ENCODE measurements around the gene SLC25A33. TPM values are rescaled to one million over a fixed set of nuclear protein-coding genes. Genes with fewer than 3 reads are reported as not detected.

Gene SLC25A33
- total RNA-seq, 1 experiment from 2014 or later, result 9.4 TPM

GRCh38 chr1:9500756-9501754, 38.2 kb upstream of the SLC25A33 start:
- no peaks in the 10 kb centered on the region for H3K79me1 ChIP-seq (ENCODE audit: insufficient read depth, low read depth, low read length, poor library complexity, severe bottlenecking)
- H2AFZ ChIP-seq (ENCODE audit: low read length), result no peak overlapping the region
- H4K20me1 ChIP-seq (ENCODE audit: control insufficient read depth, insufficient read depth, insufficient read length), result no peaks in the 10 kb centered on the region
- H3K79me2 ChIP-seq (ENCODE audit: insufficient read depth, low read length), result no peaks in the 10 kb centered on the region
- H3K27me3 Mint-ChIP-seq (ENCODE audit: low read depth), result peaks cover 42% of the 10 kb centered on the region
- no peak overlapping the region for H3K27ac ChIP-seq (ENCODE audit: insufficient read length, low read depth, low read length)
- no peaks in the 10 kb centered on the region for H3K9me3 ChIP-seq (ENCODE audit: control insufficient read depth, low read depth, low read length)
- H4K8ac ChIP-seq (replicated peaks; ENCODE audit: insufficient read length, low read depth, low read length), result no peak overlapping the region
- no peak overlapping the region for H4K5ac ChIP-seq (ENCODE audit: insufficient read length, low read depth, low read length)
- H3K56ac ChIP-seq (ENCODE audit: insufficient read length, low read depth, low read length), result no peak overlapping the region
- no peak overlapping the region for H3T11ph ChIP-seq (ENCODE audit: low read length)
- no peak overlapping the region for H2BK5ac ChIP-seq (ENCODE audit: insufficient read length, low read length)
- no peaks in the 10 kb centered on the region for H3K4me1 ChIP-seq (ENCODE audit: insufficient read depth, low read length)
- H3K9me3 Mint-ChIP-seq, result no peaks in the 10 kb centered on the region; a peak in 1 of 5 replicates
- H3K36me3 Mint-ChIP-seq (ENCODE audit: insufficient read depth in 1 of 3, low read depth in 3 of 3), result no peaks in the 10 kb centered on the region
- no peaks in the 10 kb centered on the region for H3K23me2 ChIP-seq (ENCODE audit: insufficient read length, low read depth, low read length, poor library complexity, severe bottlenecking)
- no peak overlapping the region for H2BK12ac ChIP-seq (ENCODE audit: insufficient read length, low read depth, low read length)
- H2BK20ac ChIP-seq (ENCODE audit: low read depth, low read length, poor library complexity, severe bottlenecking), result no peak overlapping the region
- no peak overlapping the region for H3K4ac ChIP-seq (ENCODE audit: low read depth, low read length)
- H4K91ac ChIP-seq (ENCODE audit: insufficient read length, low read depth, low read length), result no peak overlapping the region
- H3K23ac ChIP-seq (ENCODE audit: insufficient read length, low read depth, low read length), result no peak overlapping the region
- no peak overlapping the region for H3K9ac ChIP-seq (ENCODE audit: extremely low read depth, insufficient read length, low read length)
- no peaks in the 10 kb centered on the region for H3K27me3 ChIP-seq (ENCODE audit: insufficient read depth, low read length)
- TF ChIP-seq CTCF (conservative IDR thresholded peaks at IDR 0.05), result no peak
- peak overlapping the region in 1 of 3 experiments; percentile 31; a peak in 2 of 7 replicates for H3K27ac Mint-ChIP-seq
- no peak overlapping the region for H3K4me2 ChIP-seq (ENCODE audit: insufficient read depth, insufficient read length, low read length)
- H3K4me3 Mint-ChIP-seq, result no peak overlapping the region
- H3K18ac ChIP-seq (ENCODE audit: insufficient read length, low read depth, low read length), result no peak overlapping the region
- no peak overlapping the region for H2BK120ac ChIP-seq (ENCODE audit: low read depth, low read length, poor library complexity, severe bottlenecking)
- no peak for DNase-seq
- no CpG with 5 or more reads among the region's 17 CpGs for WGBS (ENCODE audit: extremely low coverage, insufficient read length, low lambda C conversion rate)
- no peak overlapping the region for H2AK5ac ChIP-seq (ENCODE audit: insufficient read length, low read length)
- H3K14ac ChIP-seq (ENCODE audit: insufficient read depth, low read length), result no peak overlapping the region
- H3K4me1 Mint-ChIP-seq, result no peaks in the 10 kb centered on the region
- no peak overlapping the region for H2BK15ac ChIP-seq (ENCODE audit: low read depth, low read length)

Measured in H9 (cell line).